ENCODE measurements around the gene TALDO1.

TALDO1 gene

DNA sequence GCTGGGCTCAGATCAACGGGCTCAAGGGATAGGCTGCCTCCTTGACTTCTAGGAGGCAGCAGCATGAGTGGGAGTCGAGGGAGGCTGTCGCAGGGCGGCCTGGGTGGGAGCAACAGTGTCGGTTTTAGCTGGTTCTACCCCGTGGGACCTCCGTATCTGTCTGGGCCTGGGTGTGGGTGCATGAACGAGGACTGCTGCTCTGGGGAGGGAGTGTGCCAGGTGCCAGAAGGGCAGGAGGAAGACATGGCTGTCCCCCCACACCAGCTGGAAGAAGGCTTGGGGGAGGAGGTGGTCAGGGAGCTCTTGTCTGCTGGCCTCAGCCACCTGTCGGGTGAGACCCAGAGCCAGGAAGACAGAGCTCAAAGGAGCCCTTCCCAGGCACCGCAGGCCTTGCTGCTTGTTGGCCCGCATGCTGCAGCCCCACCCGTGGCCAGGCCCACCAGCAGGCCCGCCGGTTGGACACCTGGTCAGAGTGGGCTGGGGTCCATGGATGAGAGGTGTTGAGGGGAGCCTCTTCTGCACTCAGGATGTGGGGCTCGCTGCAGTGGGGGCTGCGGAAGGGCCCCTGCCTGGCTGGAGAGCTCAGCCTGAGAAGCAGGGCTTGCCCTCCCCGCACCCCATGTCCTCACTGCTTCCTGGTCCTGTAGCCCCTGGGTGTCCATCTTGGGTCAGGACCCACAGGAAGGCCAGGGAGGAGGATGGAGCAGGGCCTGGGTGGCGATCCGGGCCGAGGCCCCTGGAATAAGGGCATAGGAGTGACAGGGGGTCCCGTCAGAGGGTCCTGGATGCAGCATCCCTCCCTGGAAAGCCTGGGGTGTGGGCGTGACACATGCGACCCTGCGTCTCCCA lies 39.2 kb downstream of the TALDO1 start:
- DNase-seq (ENCODE audit: low read depth in 4 of 4, low spot score in 1 of 4) = no peak

DNA sequence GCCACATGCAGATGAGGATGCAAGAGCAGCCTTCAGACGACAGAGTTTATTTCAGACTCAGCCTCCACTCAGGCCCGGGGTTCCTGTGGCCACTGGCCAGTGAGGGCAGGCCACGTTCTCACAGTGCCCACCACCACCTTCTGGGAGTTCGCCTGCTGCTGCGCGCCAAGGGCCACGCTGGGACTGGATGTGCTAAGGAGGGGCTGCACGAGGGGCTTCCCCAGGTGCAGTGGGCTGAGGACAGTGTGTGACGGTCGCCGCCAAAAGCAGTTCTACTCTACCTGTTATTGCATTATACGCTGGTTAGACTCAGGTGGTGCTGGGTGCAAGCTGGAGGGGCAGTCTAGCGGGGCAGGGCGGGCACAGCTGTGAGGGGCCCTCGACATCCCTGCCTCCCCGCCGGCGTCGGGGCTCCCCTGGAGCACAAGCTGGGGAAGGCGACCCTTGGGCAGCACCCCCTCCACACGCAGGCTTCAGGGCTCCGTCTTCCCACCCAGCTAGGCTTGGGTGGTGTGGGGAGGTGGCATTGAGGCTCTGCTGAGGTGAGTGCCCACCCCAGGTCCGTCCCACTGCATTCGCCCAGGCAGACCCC lies 39.9 kb downstream of the TALDO1 start:
- no peak for DNase-seq (ENCODE audit: low read depth in 4 of 4, low spot score in 1 of 4)

GRCh38 chr11:788009-788640 lies 40.9 kb downstream of the TALDO1 start:
- DNase-seq (ENCODE audit: low read depth in 4 of 4, low spot score in 1 of 4) = no peak

- no peak for DNase-seq (ENCODE audit: low read depth in 4 of 4, low spot score in 1 of 4)
These were observed 42.0 kb downstream of the TALDO1 start for GRCh38 chr11:788953-789940.

GRCh38 chr11:789943-790342 lies 42.7 kb downstream of the TALDO1 start, which contains the start of gene CEND1:
Gene CEND1, minus strand, starts transcription at chr11:790090. Its CDS starts 1,514 bp downstream, at chr11:788576.
- peak in 1 of 4 experiments; percentile 55 for DNase-seq (ENCODE audit: low read depth in 4 of 4, low spot score in 1 of 4)

GRCh38 chr11:790721-791564 lies 43.7 kb downstream of the TALDO1 start:
- no peak for DNase-seq (ENCODE audit: low read depth in 4 of 4, low spot score in 1 of 4)

GRCh38 chr11:791658-792534 lies 44.6 kb downstream of the TALDO1 start:
- no peak for DNase-seq (ENCODE audit: low read depth in 4 of 4, low spot score in 1 of 4)

DNA sequence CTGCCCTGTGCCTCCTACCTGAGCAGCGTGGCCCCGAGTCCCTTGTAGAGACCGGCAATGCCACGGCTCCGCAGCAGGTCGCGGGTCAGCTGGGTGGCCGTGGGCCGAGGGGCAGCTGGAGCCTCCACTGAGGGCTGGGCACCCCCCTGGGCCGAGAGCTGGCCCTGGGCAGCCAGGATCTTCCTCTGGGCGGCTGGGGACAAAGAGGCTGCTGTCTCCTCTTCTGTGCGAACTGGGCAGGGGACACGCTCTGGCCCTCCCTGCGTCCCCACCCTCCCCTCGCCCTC lies 45.2 kb downstream of the TALDO1 start:
- DNase-seq (ENCODE audit: low read depth in 4 of 4, low spot score in 1 of 4) = no peak

GRCh38 chr11:792873-793272 lies 45.6 kb downstream of the TALDO1 start:
- no peak for DNase-seq (ENCODE audit: low read depth in 4 of 4, low spot score in 1 of 4)

GRCh38 chr11:793556-793955 lies 46.3 kb downstream of the TALDO1 start:
- no peak for DNase-seq (ENCODE audit: low read depth in 4 of 4, low spot score in 1 of 4)

- DNase-seq (ENCODE audit: low read depth in 4 of 4, low spot score in 1 of 4) = no peak
These were observed 46.9 kb downstream of the TALDO1 start for GRCh38 chr11:794013-794765.

- no peak for DNase-seq (ENCODE audit: low read depth in 4 of 4, low spot score in 1 of 4)
These were observed 47.7 kb downstream of the TALDO1 start for GRCh38 chr11:794766-795633.

DNA sequence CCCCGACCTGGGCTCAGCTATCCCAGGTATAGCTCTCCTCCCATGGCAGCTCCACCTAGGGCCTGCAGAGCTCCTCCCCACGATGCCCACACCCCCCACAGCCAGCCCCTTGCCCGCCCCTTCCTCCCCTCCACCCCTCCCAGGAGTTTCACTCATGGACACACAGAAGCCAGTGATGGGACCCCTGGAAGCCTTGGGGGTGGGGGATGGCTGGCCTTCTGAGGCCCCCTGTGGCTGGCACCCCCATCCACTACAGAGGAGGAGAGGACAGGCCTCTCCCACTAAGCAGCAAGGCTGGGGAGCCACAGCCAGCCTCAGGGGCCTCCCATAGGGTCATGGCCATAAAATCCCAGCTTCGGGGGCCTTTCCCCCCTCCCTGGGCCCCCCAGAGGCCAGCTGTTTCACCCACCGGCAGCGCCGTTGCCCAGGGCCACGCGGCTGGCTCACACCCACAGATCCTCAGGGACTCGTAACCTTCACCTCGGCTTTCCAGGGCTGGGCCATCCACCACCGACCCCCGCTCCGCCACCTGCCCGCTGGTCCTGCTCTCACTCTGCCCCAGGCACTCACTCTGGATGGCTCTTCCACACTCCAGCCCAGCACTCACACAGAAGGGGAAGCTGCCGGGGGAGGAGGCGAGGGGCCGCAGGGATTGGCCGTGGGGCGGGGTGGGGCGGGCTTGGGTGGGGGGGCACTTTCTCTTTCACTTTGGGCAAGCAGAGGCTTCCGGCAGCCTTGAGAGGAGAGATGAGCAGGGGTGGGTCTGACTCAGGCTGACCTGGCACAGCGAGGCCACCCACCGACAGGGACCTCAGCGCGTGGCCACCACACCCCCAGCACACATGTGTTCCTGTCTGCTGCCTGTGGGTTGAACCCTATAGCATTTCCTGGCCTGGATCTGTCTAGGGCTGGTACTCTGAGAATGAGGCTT lies 48.6 kb downstream of the TALDO1 start:
- DNase-seq (ENCODE audit: low read depth in 4 of 4, low spot score in 1 of 4) = peak; percentile 61 to 82 (median 68)

DNA sequence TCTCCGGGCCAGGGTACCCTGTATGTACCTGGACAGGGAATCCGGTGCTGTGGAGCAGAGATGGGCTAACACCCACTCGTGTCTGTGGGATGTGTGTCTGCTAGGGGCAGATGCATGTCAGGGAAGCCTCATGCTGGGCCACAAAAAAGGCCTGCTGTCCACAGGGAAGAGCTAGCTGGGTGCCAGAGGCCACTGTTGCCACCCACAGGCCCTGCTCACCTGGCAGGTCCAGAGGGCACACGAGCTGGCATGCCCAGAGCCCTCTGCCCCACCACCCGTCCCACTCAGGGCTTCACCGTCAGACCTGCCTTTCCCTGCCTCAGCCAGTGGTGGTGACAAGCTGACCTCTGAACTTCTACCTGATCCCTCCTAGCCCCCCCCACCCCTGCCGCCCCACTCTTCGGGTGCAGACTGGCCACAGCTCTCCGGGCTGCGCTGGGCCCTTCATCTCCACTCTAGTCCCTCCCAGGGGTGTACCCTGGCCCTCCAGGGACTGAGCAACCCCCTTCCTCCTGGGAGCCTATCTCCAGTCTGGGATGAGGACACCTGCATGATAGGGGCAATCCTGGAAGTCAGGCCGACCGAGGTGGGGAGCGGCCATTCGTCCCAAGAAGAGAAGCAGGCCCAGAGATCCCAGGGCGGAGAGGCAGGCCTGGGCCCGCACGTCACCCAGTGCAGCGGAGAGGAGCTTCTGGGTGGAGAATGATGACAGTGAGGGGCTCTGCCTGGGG lies 49.5 kb downstream of the TALDO1 start:
- no peak for DNase-seq (ENCODE audit: low read depth in 4 of 4, low spot score in 1 of 4)

GRCh38 chr11:797296-798092 lies 50.2 kb downstream of the TALDO1 start:
- peak in 2 of 4 experiments; percentile 67 to 77 for DNase-seq (ENCODE audit: low read depth in 4 of 4, low spot score in 1 of 4)

All from stimulated activated CD4-positive, alpha-beta T cell treated with anti-CD3 and anti-CD28 coated beads, Interleukin-1b, Interleukin-23, amount 100 ng/mL, for 24 hours (primary cell).